Measurements from ENCODE around the gene SRRM3. TPM values are rescaled to one million over a fixed set of nuclear protein-coding genes. Genes with fewer than 3 reads are reported as not detected.
"Not testable (repeated sequence)": the region's sequence is repeated elsewhere in the genome, so short reads cannot be mapped to it uniquely, and the experiment has no call there.

SRRM3 gene
- total RNA-seq (2014; rRNA removed; shearing (Covaris generic)), result 0.27 and 0.39 TPM in 2 replicates

- peak; percentile 57 for DNase-seq (ENCODE audit: low read depth)
Measured at GRCh38 chr7:76201732-76202665, at the start of gene SRRM3. Gene SRRM3, plus strand, starts transcription at chr7:76201896. Its CDS starts 33,171 bp downstream, at chr7:76235067.

GRCh38 chr7:76151932-76152331 is 49.8 kb upstream of the SRRM3 start:
- DNase-seq (ENCODE audit: low read depth), result no peak

GRCh38 chr7:76153571-76154230 is 48.0 kb upstream of the SRRM3 start:
- DNase-seq (ENCODE audit: low read depth), result peak; percentile 53

GRCh38 chr7:76155938-76156337 is 45.8 kb upstream of the SRRM3 start:
- peak; percentile 24 for DNase-seq (ENCODE audit: low read depth)

GRCh38 chr7:76156992-76157685 is 44.6 kb upstream of the SRRM3 start:
- DNase-seq (ENCODE audit: low read depth), result not testable (repeated sequence)

- DNase-seq (ENCODE audit: low read depth), result not testable (repeated sequence)
Measured at GRCh38 chr7:76158416-76158815, 43.3 kb upstream of the SRRM3 start.

- DNase-seq (ENCODE audit: low read depth), result peak; percentile 52
Measured at GRCh38 chr7:76162416-76163170, 39.1 kb upstream of the SRRM3 start.

GRCh38 chr7:76163812-76164211 is 37.9 kb upstream of the SRRM3 start:
- DNase-seq (ENCODE audit: low read depth), result not testable (repeated sequence)

GRCh38 chr7:76165106-76165972 is 36.4 kb upstream of the SRRM3 start:
- no peak for DNase-seq (ENCODE audit: low read depth)

GRCh38 chr7:76165973-76166403 is 35.7 kb upstream of the SRRM3 start:
- DNase-seq (ENCODE audit: low read depth), result no peak

GRCh38 chr7:76166404-76167255 is 35.1 kb upstream of the SRRM3 start:
- peak; percentile 96 for DNase-seq (ENCODE audit: low read depth)

GRCh38 chr7:76173566-76174205 is 28.0 kb upstream of the SRRM3 start:
- DNase-seq (ENCODE audit: low read depth), result no peak

- not testable (repeated sequence) for DNase-seq (ENCODE audit: low read depth)
Measured at GRCh38 chr7:76176951-76177350, 24.7 kb upstream of the SRRM3 start.

GRCh38 chr7:76179686-76180085 is 22.0 kb upstream of the SRRM3 start:
- no peak for DNase-seq (ENCODE audit: low read depth)

GRCh38 chr7:76182225-76182960 is 19.3 kb upstream of the SRRM3 start:
- DNase-seq (ENCODE audit: low read depth), result no peak

- DNase-seq (ENCODE audit: low read depth), result no peak
Measured at GRCh38 chr7:76185187-76185896, 16.4 kb upstream of the SRRM3 start.

- no peak for DNase-seq (ENCODE audit: low read depth)
Measured at GRCh38 chr7:76187272-76187671, 14.4 kb upstream of the SRRM3 start.

GRCh38 chr7:76189276-76189675 is 12.4 kb upstream of the SRRM3 start:
- DNase-seq (ENCODE audit: low read depth), result no peak
